Smooth muscle cell (in vitro differentiated cells): ENCODE data around the gene RARA. TPM values are rescaled to one million over a fixed set of nuclear protein-coding genes. Genes with fewer than 3 reads are reported as not detected.

Experiments
- DNase-seq: peaks from one replicate; lab custom pipeline; 2025; ENCODE audit not compliant: unreplicated experiment; lab: John Stamatoyannopoulos, UW
- H2AFZ ChIP-seq: fragments of 200-600 bp; sonication (generic); 2 replicates; pipeline ENCODE4 v1.6.0; 2016; ENCODE audit warnings: antibody characterized with exemption, low read depth, mild to moderate bottlenecking
- H3F3A ChIP-seq: fragments of 200-600 bp; sonication (generic); 2 replicates; pipeline ENCODE4 v1.6.0; 2017; ENCODE audit warnings: antibody characterized with exemption, low read depth
- H3K27ac ChIP-seq: fragments of 200-600 bp; sonication (generic); 2 replicates; pipeline ENCODE4 v1.5.1; 2016; ENCODE audit warnings: low read depth, mild to moderate bottlenecking
- H3K27me3 ChIP-seq: fragments of 200-600 bp; sonication (generic); 2 replicates; pipeline ENCODE4 v1.6.1; 2016; ENCODE audit warnings: low read depth, mild to moderate bottlenecking
- H3K36me3 ChIP-seq: fragments of 200-600 bp; sonication (generic); 2 replicates; pipeline ENCODE4 v1.5.1; 2016; ENCODE audit warnings: low read depth
- H3K4me1 ChIP-seq: fragments of 200-600 bp; sonication (generic); 2 replicates; pipeline ENCODE4 v1.5.1; 2016; ENCODE audit warnings: low read depth
- H3K4me2 ChIP-seq: fragments of 200-600 bp; sonication (generic); 2 replicates; pipeline ENCODE4 v1.6.0; 2016; ENCODE audit warnings: mild to moderate bottlenecking
- H3K4me3 ChIP-seq: fragments of 200-600 bp; sonication (generic); 2 replicates; pipeline ENCODE4 v1.5.1; 2016; ENCODE audit warnings: mild to moderate bottlenecking
- H3K79me2 ChIP-seq: fragments of 200-600 bp; sonication (generic); 2 replicates; pipeline ENCODE4 v1.6.0; 2016; ENCODE audit warnings: low read depth, mild to moderate bottlenecking
- H3K9ac ChIP-seq: fragments of 200-600 bp; sonication (generic); 2 replicates; pipeline ENCODE4 v1.6.0; 2016; ENCODE audit warnings: low read depth
- H3K9me3 ChIP-seq: fragments of 200-600 bp; sonication (generic); replicated peaks from 2 replicates; pipeline ENCODE4 v1.5.1; 2016; ENCODE audit warnings: low read depth
- H4K20me1 ChIP-seq: fragments of 200-600 bp; sonication (generic); 2 replicates; pipeline ENCODE4 v1.6.0; 2016; ENCODE audit warnings: low read depth
- CTCF ChIP-seq: fragments of 200-600 bp; sonication (generic); IDR thresholded peaks from 2 replicates; pipeline ENCODE4 v1.5.1; 2017; ENCODE audit warnings: borderline replicate concordance, mild to moderate bottlenecking, antibody characterized with exemption; ENCODE audit not compliant: insufficient read depth, poor library complexity, severe bottlenecking
- WGBS: methylation state at CpG from one replicate; pipeline ENCODE4 v1.1.7; 2016; ENCODE audit warnings: low lambda C conversion rate; 5-methylcytosine and 5-hydroxymethylcytosine counted together
- polyA plus RNA-seq: library from polyadenylated mRNA; unstranded; fragments of >200 nt; fragmentation: Nextera tagmentation; extraction: Ambion mirVana; gene quantifications from 2 replicates; pipeline ENCODE4 v1.2.1, GENCODE V29; 2016
- total RNA-seq: library from RNA; depleted of rRNA; stranded (reverse); fragments of >200 nt; gene quantifications from 2 replicates; pipeline ENCODE4 v1.2.3, GENCODE V29; 2014

The RARA gene
- total and polyA plus RNA-seq, 2 experiments from 2014 or later, result 22.1 to 22.5 TPM

GRCh38 chr17:40325156-40326013, 16.4 kb downstream of the RARA start:
- Histone ChIP-seq H4K20me1 (peaks cover 91% of the 10 kb centered on the region), H3K36me3 (no peaks in the 10 kb centered on the region), H3K9ac (no peak overlapping the region), H3K4me3 (no peak overlapping the region), H3K79me2 (peaks cover 88% of the 10 kb centered on the region), H3F3A (no peaks in the 10 kb centered on the region), H3K27ac (no peak overlapping the region), H3K4me1 (no peaks in the 10 kb centered on the region), H3K4me2 (no peak overlapping the region), H3K9me3 (no peaks in the 10 kb centered on the region), H3K27me3 (no peaks in the 10 kb centered on the region), H2AFZ (no peak overlapping the region)
- no peak for DNase-seq
- WGBS, result 93% methylated on average over 13 of the region's 13 CpGs
- no peak for TF ChIP-seq CTCF

- WGBS, result 82% methylated on average over 17 of the region's 17 CpGs
- Histone ChIP-seq H3K79me2 (peaks cover 85% of the 10 kb centered on the region), H3K4me3 (no peak overlapping the region), H3K9me3 (no peaks in the 10 kb centered on the region), H3K36me3 (no peaks in the 10 kb centered on the region), H4K20me1 (peaks cover 93% of the 10 kb centered on the region), H3K27me3 (no peaks in the 10 kb centered on the region), H2AFZ (no peak overlapping the region), H3K9ac (no peak overlapping the region), H3F3A (no peaks in the 10 kb centered on the region), H3K27ac (no peak overlapping the region), H3K4me1 (no peaks in the 10 kb centered on the region), H3K4me2 (no peak overlapping the region)
- no peak for DNase-seq
- no peak for TF ChIP-seq CTCF
These were observed 17.2 kb downstream of the RARA start for GRCh38 chr17:40326014-40326831.

DNA sequence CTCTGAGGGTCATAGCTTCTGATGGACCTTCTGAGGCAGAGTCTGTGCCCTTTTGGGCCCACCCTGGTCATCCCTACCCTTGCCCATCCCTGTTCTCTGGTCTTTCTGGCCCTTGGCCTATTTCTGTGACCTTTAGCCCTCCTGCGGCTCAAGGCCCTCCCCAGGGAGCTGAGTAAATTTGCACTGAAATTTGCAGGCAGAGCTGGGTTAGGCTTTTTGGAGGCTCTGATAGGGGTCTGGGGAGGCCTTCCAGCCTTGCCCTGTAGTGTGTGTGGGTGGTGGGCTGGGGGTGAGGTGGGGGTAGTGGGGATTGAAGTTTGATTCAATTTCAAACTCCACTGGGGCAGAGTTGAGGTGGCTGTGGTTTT, 17.8 kb downstream of the RARA start:
- H3K4me1 ChIP-seq, result no peaks in the 10 kb centered on the region
- H3K79me2 ChIP-seq, result peaks cover 79% of the 10 kb centered on the region
- no peak for TF ChIP-seq CTCF
- no peak overlapping the region for H3K4me3 ChIP-seq
- H3K9me3 ChIP-seq, result no peaks in the 10 kb centered on the region
- H4K20me1 ChIP-seq, result peaks cover 92% of the 10 kb centered on the region
- H3K27me3 ChIP-seq, result no peaks in the 10 kb centered on the region
- no peak overlapping the region for H3K27ac ChIP-seq
- WGBS, result 100% methylated on average over 1 of the region's 1 CpG
- no peaks in the 10 kb centered on the region for H3F3A ChIP-seq
- DNase-seq, result no peak
- no peak overlapping the region for H3K4me2 ChIP-seq
- H3K9ac ChIP-seq, result no peak overlapping the region
- H3K36me3 ChIP-seq, result no peaks in the 10 kb centered on the region
- H2AFZ ChIP-seq, result no peak overlapping the region
